ENCODE data around the gene SORL1-AS1.

The SORL1-AS1 gene

DNA sequence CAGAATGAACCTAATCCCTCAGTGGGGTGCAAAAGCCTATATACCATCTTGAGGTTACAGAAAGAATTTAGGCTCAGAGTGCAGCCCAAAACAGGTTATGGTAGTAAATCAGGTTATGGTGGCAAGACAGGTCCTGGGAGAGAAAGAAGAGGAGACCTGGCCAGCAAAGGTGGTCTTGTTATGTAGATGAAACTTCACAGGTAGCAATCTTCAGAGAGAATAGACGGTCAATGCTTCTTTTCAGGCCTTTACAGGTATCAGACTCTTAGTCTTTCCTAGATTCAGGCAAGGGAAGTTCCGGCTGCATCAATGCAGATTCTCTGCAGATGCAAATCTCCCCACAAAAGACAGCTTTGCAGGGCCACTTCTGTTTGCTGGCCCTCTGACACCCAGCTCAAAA is 46.5 kb downstream of the SORL1-AS1 start:
- Histone ChIP-seq H3K9me3 (peaks cover 0 to 4% of the 10 kb centered on the region in 2 donors), H3K27ac (no peak overlapping the region), H3K4me1 (no peaks in the 10 kb centered on the region), H3K36me3 (no peaks in the 10 kb centered on the region), H3K4me3 (no peak overlapping the region), H3K27me3 (no peaks in the 10 kb centered on the region)
- no peak for TF ChIP-seq CTCF (IDR thresholded peaks at IDR 0.05)
- no peak for DNase-seq (ENCODE audit: low spot score)

GRCh38 chr11:121405646-121406045 is 47.1 kb downstream of the SORL1-AS1 start:
- peaks cover 0 to 4% of the 10 kb centered on the region in 2 donors for H3K9me3 ChIP-seq
- no peak overlapping the region for H3K27ac ChIP-seq
- H3K27me3 ChIP-seq: no peaks in the 10 kb centered on the region
- no peaks in the 10 kb centered on the region for H3K4me1 ChIP-seq
- no peaks in the 10 kb centered on the region for H3K36me3 ChIP-seq
- no peak overlapping the region for H3K4me3 ChIP-seq
- TF ChIP-seq CTCF (IDR thresholded peaks at IDR 0.05): no peak
- DNase-seq (ENCODE audit: low spot score): no peak

DNA sequence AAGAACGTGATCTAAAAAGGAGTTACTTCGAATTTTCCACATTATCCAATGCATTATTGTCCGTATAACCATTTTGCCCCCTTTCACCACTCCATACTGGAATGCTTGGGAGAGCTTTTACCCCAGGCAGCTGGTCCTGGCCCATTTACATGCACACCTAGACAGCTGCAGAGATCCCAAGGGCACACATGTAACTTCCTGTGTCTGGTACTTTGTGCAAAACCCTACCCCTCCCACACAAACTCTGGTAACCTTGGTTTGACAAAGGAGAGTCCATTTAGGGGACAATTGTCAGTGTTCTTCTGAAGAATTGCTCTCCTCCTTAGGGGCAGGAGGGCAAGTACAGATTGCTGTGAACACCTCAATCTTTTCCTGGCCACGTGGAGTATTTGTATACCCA is 58.0 kb downstream of the SORL1-AS1 start:
- H3K36me3 ChIP-seq: no peaks in the 10 kb centered on the region
- H3K4me1 ChIP-seq: peaks cover 0 to 4% of the 10 kb centered on the region in 2 donors
- no peak overlapping the region for H3K27ac ChIP-seq
- no peak overlapping the region for H3K4me3 ChIP-seq
- no peaks in the 10 kb centered on the region for H3K27me3 ChIP-seq
- DNase-seq (ENCODE audit: low spot score): no peak
- TF ChIP-seq CTCF (IDR thresholded peaks at IDR 0.05): no peak
- no peaks in the 10 kb centered on the region for H3K9me3 ChIP-seq

DNA sequence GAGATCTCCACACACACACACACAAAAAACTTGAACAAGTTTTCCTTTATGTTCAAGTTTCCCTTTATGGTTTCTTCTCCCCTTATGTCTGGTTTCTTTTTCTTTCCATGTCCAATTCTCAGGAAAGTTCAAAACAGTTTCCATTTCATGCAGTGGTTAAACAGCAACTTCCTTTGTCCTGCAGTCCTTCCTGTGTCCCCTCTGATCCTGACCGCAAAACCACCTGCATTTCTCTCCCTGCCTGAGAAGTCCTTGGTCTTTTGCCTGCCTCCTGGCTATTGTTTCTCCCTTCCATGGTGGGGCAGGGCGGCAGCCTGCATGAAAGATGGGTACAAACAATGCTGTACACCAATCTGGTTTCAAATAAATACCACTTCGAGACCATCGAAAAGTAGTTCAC is 58.9 kb downstream of the SORL1-AS1 start:
- Histone ChIP-seq H3K4me1 (peaks cover 0 to 13% of the 10 kb centered on the region in 2 donors), H3K36me3 (no peaks in the 10 kb centered on the region), H3K9me3 (no peaks in the 10 kb centered on the region), H3K4me3 (no peak overlapping the region), H3K27me3 (no peaks in the 10 kb centered on the region), H3K27ac (no peak overlapping the region)
- TF ChIP-seq CTCF (IDR thresholded peaks at IDR 0.05): no peak
- DNase-seq (ENCODE audit: low spot score): no peak

DNA sequence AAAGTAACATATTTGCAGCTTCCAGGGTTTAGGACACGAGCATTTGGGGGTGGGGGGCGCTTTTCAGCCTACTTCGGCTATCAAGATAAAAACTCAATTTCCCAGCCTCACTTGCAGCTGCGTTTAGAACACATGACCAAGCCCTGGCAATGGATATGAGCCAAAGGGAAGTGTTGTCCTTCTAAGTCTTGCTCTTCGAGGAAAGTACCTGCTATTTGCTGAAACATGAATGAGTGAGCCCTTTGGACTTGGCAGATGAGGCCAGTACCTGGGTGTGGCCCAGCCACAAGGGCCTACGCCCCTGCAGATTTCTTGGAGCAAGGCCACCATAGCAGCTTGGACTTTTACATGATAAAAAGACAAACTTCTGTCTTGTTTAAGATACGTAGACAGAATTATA is 60.9 kb downstream of the SORL1-AS1 start:
- no peaks in the 10 kb centered on the region for H3K36me3 ChIP-seq
- H3K4me3 ChIP-seq: no peak overlapping the region
- no peak for DNase-seq (ENCODE audit: low spot score)
- no peak overlapping the region for H3K27ac ChIP-seq
- no peaks in the 10 kb centered on the region for H3K27me3 ChIP-seq
- no peak for TF ChIP-seq CTCF (IDR thresholded peaks at IDR 0.05)
- H3K4me1 ChIP-seq: peaks cover 0 to 13% of the 10 kb centered on the region in 2 donors
- no peaks in the 10 kb centered on the region for H3K9me3 ChIP-seq

GRCh38 chr11:121389651-121390050 is 63.1 kb downstream of the SORL1-AS1 start:
- no peak for DNase-seq (ENCODE audit: low spot score)
- H3K27ac ChIP-seq: peak overlapping the region in 1 of 2 donors; percentile 43
- no peak overlapping the region for H3K4me3 ChIP-seq

More at GRCh38 chr11:121389651-121390050, 63.1 kb downstream of the SORL1-AS1 start:
- Histone ChIP-seq H3K27me3 (no peaks in the 10 kb centered on the region), H3K9me3 (no peaks in the 10 kb centered on the region), H3K36me3 (no peaks in the 10 kb centered on the region), H3K4me1 (peaks cover 0 to 13% of the 10 kb centered on the region in 2 donors)
- TF ChIP-seq CTCF (IDR thresholded peaks at IDR 0.05): no peak

All from right atrium auricular region (tissue), 2 donors.